ENCODE results near the gene QSOX2. TPM values are rescaled to one million over a fixed set of nuclear protein-coding genes. Genes with fewer than 3 reads are reported as not detected.

The QSOX2 gene
- total and polyA plus RNA-seq, 2 experiments from 2014 or later, result 9.2 to 29.2 TPM

DNA sequence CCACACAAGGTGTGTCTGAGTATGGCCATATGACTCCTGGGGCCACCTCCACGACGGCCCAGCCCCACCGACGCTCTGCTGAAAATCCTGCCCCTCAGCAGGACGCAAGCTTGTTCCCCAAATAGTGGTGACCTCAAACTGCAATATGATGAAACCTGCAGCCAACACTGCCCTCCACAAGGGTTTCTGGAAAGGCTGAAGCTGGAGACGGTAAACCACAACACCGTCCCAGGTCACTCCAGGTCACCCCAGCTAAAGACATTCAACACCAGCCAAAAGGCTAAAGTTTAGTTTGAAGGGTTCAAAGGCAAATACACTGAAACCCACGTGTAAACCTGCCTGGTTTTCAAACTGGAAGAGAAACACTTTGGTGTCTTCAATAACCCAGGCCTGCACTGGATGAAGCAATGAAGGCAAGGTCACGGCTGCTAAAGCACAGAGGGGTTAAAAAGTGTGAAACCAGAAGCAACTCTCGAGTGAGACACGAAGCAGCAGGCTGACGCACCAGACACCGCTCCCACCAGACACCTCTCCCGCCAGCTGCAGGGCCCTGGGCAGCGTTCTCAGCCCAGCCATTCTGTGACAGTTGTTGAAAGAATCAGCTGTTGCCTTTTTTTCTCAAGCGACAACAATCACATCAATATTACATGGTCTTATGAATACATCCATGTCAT is 38.9 kb downstream of the QSOX2 start:
- Mint-ChIP-seq H3K36me3 (ENCODE audit: low read depth) (peaks cover 7% of the 10 kb centered on the region), H3K27me3 (ENCODE audit: insufficient read depth, low read depth, poor library complexity) (peaks cover 41% of the 10 kb centered on the region), H3K4me3 (no peak overlapping the region), H3K27ac (no peak overlapping the region), H3K4me1 (peaks cover 7% of the 10 kb centered on the region; the same call in 2 of the 3 replicates), H3K9me3 (no peaks in the 10 kb centered on the region)
- H3K4me2 ChIP-seq, result no peak overlapping the region
- no peaks in the 10 kb centered on the region for H3K79me2 ChIP-seq (replicated peaks; ENCODE audit: insufficient read depth)
- H3K27me3 ChIP-seq (ENCODE audit: insufficient read depth), result peaks cover 45% of the 10 kb centered on the region
- no peak overlapping the region for H3K4me3 ChIP-seq
- H3K36me3 ChIP-seq (ENCODE audit: insufficient read depth), result no peaks in the 10 kb centered on the region
- no peak for ATAC-seq
- no peak overlapping the region for H2AFZ ChIP-seq
- TF ChIP-seq REST (IDR thresholded peaks at IDR 0.05; ENCODE audit: unreplicated experiment) (no peak), EZH2phosphoT487 (IDR thresholded peaks at IDR 0.05; ENCODE audit: unreplicated experiment) (no peak), JUNB (IDR thresholded peaks at IDR 0.05; ENCODE audit: unreplicated experiment) (no peak), CREB1 (CRISPR knock-in tag; IDR thresholded peaks at IDR 0.05; ENCODE audit: low read depth) (no peak), ZNF331 (CRISPR knock-in tag; IDR thresholded peaks at IDR 0.05; ENCODE audit: low read depth) (no peak), POLR2AphosphoS5 (IDR thresholded peaks at IDR 0.05; ENCODE audit: low read depth) (no peak), ETS1 (IDR thresholded peaks at IDR 0.05) (no peak), STAT1 (IDR thresholded peaks at IDR 0.05; ENCODE audit: unreplicated experiment) (no peak), EZH2 (IDR thresholded peaks at IDR 0.05; ENCODE audit: low read depth, unreplicated experiment) (no peak)
- TF ChIP-seq, protein P1, sequence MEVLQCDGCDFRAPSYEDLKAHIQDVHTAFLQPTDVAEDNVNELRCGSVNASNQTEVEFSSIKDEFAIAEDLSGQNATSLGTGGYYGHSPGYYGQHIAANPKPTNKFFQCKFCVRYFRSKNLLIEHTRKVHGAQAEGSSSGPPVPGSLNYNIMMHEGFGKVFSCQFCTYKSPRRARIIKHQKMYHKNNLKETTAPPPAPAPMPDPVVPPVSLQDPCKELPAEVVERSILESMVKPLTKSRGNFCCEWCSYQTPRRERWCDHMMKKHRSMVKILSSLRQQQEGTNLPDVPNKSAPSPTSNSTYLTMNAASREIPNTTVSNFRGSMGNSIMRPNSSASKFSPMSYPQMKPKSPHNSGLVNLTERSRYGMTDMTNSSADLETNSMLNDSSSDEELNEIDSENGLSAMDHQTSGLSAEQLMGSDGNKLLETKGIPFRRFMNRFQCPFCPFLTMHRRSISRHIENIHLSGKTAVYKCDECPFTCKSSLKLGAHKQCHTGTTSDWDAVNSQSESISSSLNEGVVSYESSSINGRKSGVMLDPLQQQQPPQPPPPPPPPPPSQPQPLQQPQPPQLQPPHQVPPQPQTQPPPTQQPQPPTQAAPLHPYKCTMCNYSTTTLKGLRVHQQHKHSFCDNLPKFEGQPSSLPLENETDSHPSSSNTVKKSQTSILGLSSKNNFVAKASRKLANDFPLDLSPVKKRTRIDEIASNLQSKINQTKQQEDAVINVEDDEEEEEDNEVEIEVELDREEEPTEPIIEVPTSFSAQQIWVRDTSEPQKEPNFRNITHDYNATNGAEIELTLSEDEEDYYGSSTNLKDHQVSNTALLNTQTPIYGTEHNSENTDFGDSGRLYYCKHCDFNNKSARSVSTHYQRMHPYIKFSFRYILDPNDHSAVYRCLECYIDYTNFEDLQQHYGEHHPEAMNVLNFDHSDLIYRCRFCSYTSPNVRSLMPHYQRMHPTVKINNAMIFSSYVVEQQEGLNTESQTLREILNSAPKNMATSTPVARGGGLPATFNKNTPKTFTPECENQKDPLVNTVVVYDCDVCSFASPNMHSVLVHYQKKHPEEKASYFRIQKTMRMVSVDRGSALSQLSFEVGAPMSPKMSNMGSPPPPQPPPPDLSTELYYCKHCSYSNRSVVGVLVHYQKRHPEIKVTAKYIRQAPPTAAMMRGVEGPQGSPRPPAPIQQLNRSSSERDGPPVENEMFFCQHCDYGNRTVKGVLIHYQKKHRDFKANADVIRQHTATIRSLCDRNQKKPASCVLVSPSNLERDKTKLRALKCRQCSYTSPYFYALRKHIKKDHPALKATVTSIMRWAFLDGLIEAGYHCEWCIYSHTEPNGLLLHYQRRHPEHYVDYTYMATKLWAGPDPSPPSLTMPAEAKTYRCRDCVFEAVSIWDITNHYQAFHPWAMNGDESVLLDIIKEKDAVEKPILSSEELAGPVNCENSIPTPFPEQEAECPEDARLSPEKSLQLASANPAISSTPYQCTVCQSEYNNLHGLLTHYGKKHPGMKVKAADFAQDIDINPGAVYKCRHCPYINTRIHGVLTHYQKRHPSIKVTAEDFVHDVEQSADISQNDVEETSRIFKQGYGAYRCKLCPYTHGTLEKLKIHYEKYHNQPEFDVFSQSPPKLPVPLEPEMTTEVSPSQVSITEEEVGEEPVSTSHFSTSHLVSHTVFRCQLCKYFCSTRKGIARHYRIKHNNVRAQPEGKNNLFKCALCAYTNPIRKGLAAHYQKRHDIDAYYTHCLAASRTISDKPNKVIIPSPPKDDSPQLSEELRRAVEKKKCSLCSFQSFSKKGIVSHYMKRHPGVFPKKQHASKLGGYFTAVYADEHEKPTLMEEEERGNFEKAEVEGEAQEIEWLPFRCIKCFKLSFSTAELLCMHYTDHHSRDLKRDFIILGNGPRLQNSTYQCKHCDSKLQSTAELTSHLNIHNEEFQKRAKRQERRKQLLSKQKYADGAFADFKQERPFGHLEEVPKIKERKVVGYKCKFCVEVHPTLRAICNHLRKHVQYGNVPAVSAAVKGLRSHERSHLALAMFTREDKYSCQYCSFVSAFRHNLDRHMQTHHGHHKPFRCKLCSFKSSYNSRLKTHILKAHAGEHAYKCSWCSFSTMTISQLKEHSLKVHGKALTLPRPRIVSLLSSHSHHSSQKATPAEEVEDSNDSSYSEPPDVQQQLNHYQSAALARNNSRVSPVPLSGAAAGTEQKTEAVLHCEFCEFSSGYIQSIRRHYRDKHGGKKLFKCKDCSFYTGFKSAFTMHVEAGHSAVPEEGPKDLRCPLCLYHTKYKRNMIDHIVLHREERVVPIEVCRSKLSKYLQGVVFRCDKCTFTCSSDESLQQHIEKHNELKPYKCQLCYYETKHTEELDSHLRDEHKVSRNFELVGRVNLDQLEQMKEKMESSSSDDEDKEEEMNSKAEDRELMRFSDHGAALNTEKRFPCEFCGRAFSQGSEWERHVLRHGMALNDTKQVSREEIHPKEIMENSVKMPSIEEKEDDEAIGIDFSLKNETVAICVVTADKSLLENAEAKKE (CRISPR knock-in tag; IDR thresholded peaks at IDR 0.05), result no peak
- H3K27ac ChIP-seq (ENCODE audit: low read depth), result no peak overlapping the region
- no peak for DNase-seq (ENCODE audit: low spot score)
- no peaks in the 10 kb centered on the region for H3K9me2 ChIP-seq (ENCODE audit: insufficient read depth)
- H4K20me1 ChIP-seq (replicated peaks; ENCODE audit: insufficient read depth), result peaks cover 13% of the 10 kb centered on the region; the same call in 1 of the 2 replicates
- no peaks in the 10 kb centered on the region; the same call in 1 of the 2 replicates for H3K4me1 ChIP-seq (ENCODE audit: insufficient read depth)
- H3F3A ChIP-seq (replicated peaks; ENCODE audit: low read depth), result 0 out of 2 replicates have a peak, but pooled peaks cover 2% of the 10 kb centered on the region
